Ovary (tissue), 3 donors: ENCODE measurements around the gene NBDY.
"Not testable (repeated sequence)": the region's sequence is repeated elsewhere in the genome, so short reads cannot be mapped to it uniquely, and the experiment has no call there.

Experiments
- CTCF ChIP-seq, 3 donors: fragments of 450-650 bp in 2 of 3; fragments of 200-600 bp in 1 of 3; IDR thresholded peaks; one replicate each; pipeline versions ENCODE4 v1.5.1 to v1.8.0; 2016 to 2022; ENCODE audit warnings: antibody characterized with exemption in 3 of 3, mild to moderate bottlenecking in 1 of 3
- EP300 ChIP-seq: sonication (generic); formaldehyde crosslinking; IDR thresholded peaks from one replicate; pipeline ENCODE4 v1.6.1; 2017; ENCODE audit warnings: antibody characterized with exemption
- POLR2A ChIP-seq: fragments of 450-650 bp; IDR thresholded peaks from one replicate; pipeline ENCODE4 v1.6.1; 2017; ENCODE audit warnings: antibody characterized with exemption, mild to moderate bottlenecking, moderate library complexity
- donor health status: DM: no; HTN: no; CAD: no.

- not testable (repeated sequence) for TF ChIP-seq CTCF (IDR thresholded peaks at IDR 0.05); POLR2A; EP300
Observed at GRCh38 chrX:56768120-56768660, 39.1 kb downstream of the NBDY start.
